Loucy (cell line): Measurements from ENCODE around the gene ITPKB.

Source experiments
- H2AFZ ChIP-seq: fragments of 200-600 bp; sonication (generic); 2 replicates; pipeline ENCODE4 v1.6.0; 2016; ENCODE audit warnings: antibody characterized with exemption, mild to moderate bottlenecking, low read length, moderate library complexity
- H3F3A ChIP-seq: fragments of 200-600 bp; 2 replicates; pipeline ENCODE4 v1.6.0; 2016; ENCODE audit warnings: antibody characterized with exemption, low read depth, mild to moderate bottlenecking
- H3K27me3 ChIP-seq: fragments of 200-600 bp; sonication (generic); 2 replicates; pipeline ENCODE4 v1.6.1; 2014; ENCODE audit warnings: low read length, mild to moderate bottlenecking; ENCODE audit not compliant: insufficient read depth, poor library complexity, severe bottlenecking
- H3K36me3 ChIP-seq: fragments of 200-600 bp; sonication (generic); 2 replicates; pipeline ENCODE4 v1.6.1; 2016; ENCODE audit warnings: low read length; ENCODE audit not compliant: insufficient read depth
- H3K4me1 ChIP-seq: fragments of 200-600 bp; sonication (generic); 2 replicates; pipeline ENCODE4 v1.5.1; 2014; ENCODE audit warnings: low read length, mild to moderate bottlenecking; ENCODE audit not compliant: insufficient read depth, poor library complexity, severe bottlenecking
- H3K4me2 ChIP-seq: fragments of 200-600 bp; sonication (generic); 2 replicates; pipeline ENCODE4 v1.6.0; 2014; ENCODE audit warnings: antibody characterized with exemption, low read length, low read depth, mild to moderate bottlenecking; ENCODE audit not compliant: poor library complexity, severe bottlenecking
- H3K4me3 ChIP-seq: fragments of 200-600 bp; sonication (generic); 2 replicates; pipeline ENCODE4 v1.5.1; 2014; ENCODE audit warnings: low read length, mild to moderate bottlenecking, mixed read lengths; ENCODE audit not compliant: poor library complexity, severe bottlenecking
- H3K79me2 ChIP-seq: fragments of 200-600 bp; sonication (generic); 2 replicates; pipeline ENCODE4 v1.6.1; 2014; ENCODE audit warnings: low read length; ENCODE audit not compliant: insufficient read depth
- H3K9ac ChIP-seq: fragments of 200-600 bp; sonication (generic); 2 replicates; pipeline ENCODE4 v1.6.0; 2014; ENCODE audit warnings: mild to moderate bottlenecking, low read depth, low read length, moderate library complexity; ENCODE audit not compliant: poor library complexity, severe bottlenecking
- H3K9me2 ChIP-seq: fragments of 200-600 bp; sonication (generic); replicated peaks from 2 replicates; pipeline ENCODE4 v1.6.1; 2016; ENCODE audit warnings: low read depth, low read length, mixed read lengths
- H3K9me3 ChIP-seq: fragments of 200-600 bp; sonication (generic); 2 replicates; pipeline ENCODE4 v1.6.1; 2014; ENCODE audit warnings: mild to moderate bottlenecking, antibody characterized with exemption, low read length, low read depth; ENCODE audit not compliant: insufficient read depth
- H4K20me1 ChIP-seq: fragments of 200-600 bp; sonication (generic); 2 replicates; pipeline ENCODE4 v1.6.0; 2014; ENCODE audit warnings: antibody characterized with exemption, low read length, mild to moderate bottlenecking; ENCODE audit not compliant: insufficient read depth, poor library complexity, severe bottlenecking
- CTCF ChIP-seq: fragments of 200-600 bp; sonication (generic); conservative IDR thresholded peaks from 2 replicates; pipeline ENCODE4 v1.5.1; 2014; ENCODE audit warnings: mild to moderate bottlenecking, antibody characterized with exemption, low read length
- EZH2phosphoT487 ChIP-seq: fragments of 200-600 bp; IDR thresholded peaks from 2 replicates; pipeline ENCODE4 v1.6.1; 2018; ENCODE audit warnings: antibody characterized with exemption, mild to moderate bottlenecking, moderate library complexity, borderline replicate concordance

The ITPKB gene

DNA sequence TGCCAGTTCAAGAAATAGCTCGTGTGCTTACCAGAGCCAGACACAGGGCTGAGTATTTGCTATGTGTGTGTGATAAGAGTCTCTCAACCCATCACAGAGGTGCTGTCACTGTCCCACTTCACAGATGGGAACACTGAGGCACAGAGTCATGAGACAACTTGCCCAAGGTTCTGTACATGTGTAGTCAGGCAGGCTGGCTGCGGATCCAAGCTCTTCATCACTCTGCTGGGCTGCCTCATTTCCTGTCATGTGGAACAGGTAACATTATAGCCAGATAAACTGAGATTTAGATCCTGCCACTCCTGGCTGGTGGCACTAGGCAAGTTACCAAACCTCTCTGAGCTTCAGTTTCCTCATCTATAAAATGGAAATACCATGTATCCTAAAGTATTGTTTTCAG lies 77.8 kb downstream of the ITPKB start:
- TF ChIP-seq EZH2phosphoT487, result no peak
- no peak for TF ChIP-seq CTCF
- H3K9me2 ChIP-seq, result no peaks in the 10 kb centered on the region
- no peak overlapping the region for H3K4me3 ChIP-seq
- 0 out of 2 replicates have a peak, but pooled peaks cover 3% of the 10 kb centered on the region for H3F3A ChIP-seq
- peaks cover 51% of the 10 kb centered on the region for H3K79me2 ChIP-seq
- H3K4me2 ChIP-seq, result peak overlapping the region; percentile 53
- no peak overlapping the region for H2AFZ ChIP-seq
- no peaks in the 10 kb centered on the region; the same call in 1 of the 2 replicates for H3K36me3 ChIP-seq
- H4K20me1 ChIP-seq, result peaks cover 14% of the 10 kb centered on the region
- H3K4me1 ChIP-seq, result peaks cover 65% of the 10 kb centered on the region
- no peaks in the 10 kb centered on the region for H3K27me3 ChIP-seq
- peak overlapping the region; percentile 67 for H3K9ac ChIP-seq
- no peaks in the 10 kb centered on the region for H3K9me3 ChIP-seq

DNA sequence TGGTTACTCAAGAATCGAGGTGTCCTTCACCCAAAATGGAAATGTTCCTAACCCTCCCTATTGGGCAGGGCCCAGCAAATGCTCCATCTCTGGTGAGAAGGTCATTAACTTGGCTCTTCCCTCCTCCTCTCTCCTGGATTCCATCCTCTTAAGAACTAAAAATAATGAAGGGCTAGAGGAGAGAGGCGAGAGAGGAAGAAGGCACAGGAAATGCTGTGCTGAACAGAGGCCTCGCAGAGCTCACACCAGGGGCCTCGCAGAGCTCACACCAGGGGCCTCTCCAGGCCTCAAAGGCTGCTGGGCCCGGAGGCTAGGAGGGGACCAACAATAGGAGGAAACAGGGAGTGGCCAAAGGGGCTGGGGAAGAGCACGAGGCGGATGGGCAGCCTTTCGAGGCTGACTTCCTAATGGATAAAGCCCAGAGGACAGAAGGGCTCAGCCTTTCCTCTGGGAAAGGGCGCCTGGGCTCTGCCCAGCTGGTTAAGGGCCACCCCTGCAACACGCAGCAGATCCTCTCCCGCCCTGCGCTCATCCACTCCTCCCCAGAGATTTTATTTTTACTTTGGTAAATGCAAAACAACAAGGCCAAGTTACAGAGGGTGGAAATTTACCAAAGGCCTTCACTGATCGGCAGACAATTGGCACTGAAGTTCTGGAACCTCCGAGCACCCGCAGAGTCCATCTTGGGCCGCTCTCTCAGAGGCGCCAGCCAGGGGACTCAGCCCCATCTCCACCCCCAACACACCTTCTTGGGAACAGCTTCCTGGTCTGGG lies 78.5 kb downstream of the ITPKB start:
- Histone ChIP-seq H3K4me3 (peak overlapping the region; percentile 9), H3F3A (0 out of 2 replicates have a peak, but pooled peaks cover 3% of the 10 kb centered on the region), H3K4me1 (peaks cover 70% of the 10 kb centered on the region), H3K4me2 (peak overlapping the region; percentile 53), H3K27me3 (no peaks in the 10 kb centered on the region), H3K9ac (peak overlapping the region; percentile 67), H3K79me2 (peaks cover 44% of the 10 kb centered on the region), H2AFZ (no peak overlapping the region), H4K20me1 (peaks cover 14% of the 10 kb centered on the region), H3K36me3 (no peaks in the 10 kb centered on the region; the same call in 1 of the 2 replicates), H3K9me3 (no peaks in the 10 kb centered on the region), H3K9me2 (no peaks in the 10 kb centered on the region)
- TF ChIP-seq CTCF (no peak), EZH2phosphoT487 (no peak)

GRCh38 chr1:226659641-226660040 lies 79.4 kb downstream of the ITPKB start:
- Histone ChIP-seq H4K20me1 (peaks cover 14% of the 10 kb centered on the region), H3K9me2 (no peaks in the 10 kb centered on the region), H3F3A (0 out of 2 replicates have a peak, but pooled peaks cover 3% of the 10 kb centered on the region), H3K9me3 (no peaks in the 10 kb centered on the region), H3K36me3 (no peaks in the 10 kb centered on the region; the same call in 1 of the 2 replicates), H2AFZ (no peak overlapping the region), H3K4me3 (no peak overlapping the region), H3K27me3 (no peaks in the 10 kb centered on the region), H3K4me1 (peaks cover 80% of the 10 kb centered on the region), H3K4me2 (peak overlapping the region; percentile 53), H3K9ac (peak overlapping the region; percentile 67), H3K79me2 (peaks cover 35% of the 10 kb centered on the region)
- no peak for TF ChIP-seq EZH2phosphoT487
- no peak for TF ChIP-seq CTCF
